ENCODE data around the gene ZFYVE28. TPM values are rescaled to one million over a fixed set of nuclear protein-coding genes. Genes with fewer than 3 reads are reported as not detected.

ZFYVE28 gene
- total and polyA plus RNA-seq, 8 donors = 4.9 to 88.8 (median 7.3) TPM

GRCh38 chr4:2413821-2414610 is 4.4 kb downstream of the ZFYVE28 start:
- Histone ChIP-seq H3K9me3 (no peaks in the 10 kb centered on the region), H3K4me1 (peaks cover 32 to 58% (median 49%) of the 10 kb centered on the region in 4 donors), H3K36me3 (no peaks in the 10 kb centered on the region), H3K4me3 (peak overlapping the region in 1 of 4 donors; percentile 36), H3K27ac (peak overlapping the region; percentile 63 to 84 (median 79)), H3K27me3 (peaks cover 0 to 28% (median 11%) of the 10 kb centered on the region in 3 donors)
- DNase-seq = peak; percentile 38 to 43
- intact Hi-C loops (cut with DNase I; ENCODE audit: low total_unique reads) = loop anchor here (10.0 kb wide), 1 partner anchor 169 kb away; the partner anchor contains the start of genes HAUS3 and POLN
- TF ChIP-seq POLR2A (IDR thresholded peaks at IDR 0.05) = no peak
- WGBS, 5 donors = 47 to 67% (median 57%) methylated on average over 11 to 14 of the region's 14 CpGs

- 4 to 8% (median 6%) methylated on average over 19 to 30 of the region's 30 CpGs for WGBS, 5 donors
- intact Hi-C loops (cut with DNase I; ENCODE audit: low total_unique reads) = loop anchor here (10.0 kb wide), 1 partner anchor 168 kb away; the partner anchor contains the start of genes HAUS3 and POLN
- peak overlapping the region; percentile 21 to 36 (median 28) for H3K4me3 ChIP-seq
- no peaks in the 10 kb centered on the region for H3K36me3 ChIP-seq
- no peaks in the 10 kb centered on the region for H3K9me3 ChIP-seq
- peaks cover 31 to 54% (median 46%) of the 10 kb centered on the region in 4 donors for H3K4me1 ChIP-seq
- peak; percentile 90 to 94 for DNase-seq
- peak overlapping the region; percentile 63 to 84 (median 79) for H3K27ac ChIP-seq
- no peak for TF ChIP-seq EP300 (IDR thresholded peaks at IDR 0.05)
- TF ChIP-seq POLR2AphosphoS5 (IDR thresholded peaks at IDR 0.05) = peak in 2 of 3 donors; percentile 60 to 79
- TF ChIP-seq CTCF (IDR thresholded peaks at IDR 0.05) = peak in 5 of 7 experiments; percentile 26 to 53 (median 47)
- peaks cover 0 to 24% (median 11%) of the 10 kb centered on the region in 3 donors for H3K27me3 ChIP-seq
Measured at GRCh38 chr4:2412885-2413716, 5.3 kb downstream of the ZFYVE28 start.

- no peaks in the 10 kb centered on the region for H3K9me3 ChIP-seq
- H3K36me3 ChIP-seq = no peaks in the 10 kb centered on the region
- intact Hi-C loops (cut with DNase I; ENCODE audit: low total_unique reads) = loop anchor here (10.0 kb wide), 1 partner anchor 168 kb away; the partner anchor contains the start of genes HAUS3 and POLN
- peaks cover 0 to 19% (median 7%) of the 10 kb centered on the region in 3 donors for H3K27me3 ChIP-seq
- peak overlapping the region; percentile 63 to 84 (median 79) for H3K27ac ChIP-seq
- H3K4me1 ChIP-seq = peaks cover 28 to 48% (median 40%) of the 10 kb centered on the region in 4 donors
- DNase-seq = peak; percentile 40 to 75
- TF ChIP-seq CTCF (IDR thresholded peaks at IDR 0.05) = no peak
- no peak for TF ChIP-seq POLR2AphosphoS5 (IDR thresholded peaks at IDR 0.05)
- TF ChIP-seq EP300 (IDR thresholded peaks at IDR 0.05) = no peak
- no peak for TF ChIP-seq POLR2A (IDR thresholded peaks at IDR 0.05)
- 30 to 52% (median 38%) methylated on average over 5 of the region's 5 CpGs for WGBS, 5 donors
- H3K4me3 ChIP-seq = peak overlapping the region; percentile 21 to 36 (median 28)
Measured at GRCh38 chr4:2412534-2412884, 5.9 kb downstream of the ZFYVE28 start.

GRCh38 chr4:2411786-2412510 is 6.5 kb downstream of the ZFYVE28 start:
- Histone ChIP-seq H3K36me3 (no peaks in the 10 kb centered on the region), H3K27me3 (peaks cover 0 to 13% (median 5%) of the 10 kb centered on the region in 3 donors), H3K27ac (peak overlapping the region; percentile 16 to 84 (median 79)), H3K4me1 (peaks cover 27 to 44% (median 36%) of the 10 kb centered on the region in 4 donors), H3K4me3 (peak overlapping the region in 1 of 4 donors; percentile 36), H3K9me3 (no peaks in the 10 kb centered on the region)
- 68 to 87% (median 82%) methylated on average over 8 to 14 of the region's 14 CpGs for WGBS, 5 donors
- TF ChIP-seq POLR2AphosphoS5 (IDR thresholded peaks at IDR 0.05) (no peak), EP300 (IDR thresholded peaks at IDR 0.05) (no peak), POLR2A (IDR thresholded peaks at IDR 0.05) (no peak), CTCF (IDR thresholded peaks at IDR 0.05) (no peak)
- intact Hi-C loops (cut with DNase I; ENCODE audit: low total_unique reads) = loop anchor here (10.0 kb wide), 1 partner anchor 167 kb away; the partner anchor contains the start of genes HAUS3 and POLN
- DNase-seq = no peak

Measured in stomach (tissue), 9 donors.